SH-SY5Y (cell line): ENCODE measurements around the gene RCOR3.

ENCODE experiments used
- GATA2 ChIP-seq: IDR thresholded peaks from 2 replicates; pipeline ENCODE4 v1.6.1; 2011; ENCODE audit warnings: mild to moderate bottlenecking, low read depth, low read length
- GATA3 ChIP-seq: IDR thresholded peaks from 2 replicates; pipeline ENCODE4 v1.6.1; 2011; ENCODE audit warnings: low read depth, mild to moderate bottlenecking, low read length, moderate library complexity

DNA sequence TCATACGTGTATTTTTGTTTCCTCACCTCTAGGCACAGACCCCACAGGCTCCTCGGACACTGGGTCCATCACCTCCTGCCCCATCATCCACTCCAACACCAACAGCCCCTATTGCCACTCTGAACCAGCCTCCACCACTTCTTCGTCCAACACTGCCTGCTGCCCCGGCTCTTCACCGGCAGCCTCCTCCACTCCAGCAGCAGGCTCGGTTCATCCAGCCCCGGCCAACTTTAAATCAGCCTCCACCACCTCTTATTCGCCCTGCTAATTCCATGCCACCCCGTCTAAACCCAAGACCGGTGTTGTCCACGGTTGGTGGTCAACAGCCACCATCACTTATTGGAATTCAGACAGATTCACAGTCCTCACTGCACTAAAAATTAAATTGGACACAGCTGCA, 54.2 kb downstream of the RCOR3 start:
- TF ChIP-seq GATA2 = no peak
- TF ChIP-seq GATA3 = no peak
